ENCODE data around the gene CNTLN.

The CNTLN gene

GRCh38 chr9:17137566-17137965 lies 2.7 kb downstream of the CNTLN start:
- no peak for DNase-seq (ENCODE audit: low read depth)
- in situ Hi-C loops (cut with HindIII; ENCODE audit: low sequenced_read_pairs), result no loop called here
- H3K4me3 ChIP-seq (ENCODE audit: low read depth, low read length), result no peak overlapping the region
- no peak for TF ChIP-seq CTCF (IDR thresholded peaks at IDR 0.05; ENCODE audit: low read depth, low read length, missing control alignments)

GRCh38 chr9:17138503-17138902 lies 3.7 kb downstream of the CNTLN start:
- no peak overlapping the region for H3K4me3 ChIP-seq (ENCODE audit: low read depth, low read length)
- in situ Hi-C loops (cut with HindIII; ENCODE audit: low sequenced_read_pairs), result no loop called here
- no peak for DNase-seq (ENCODE audit: low read depth)
- no peak for TF ChIP-seq CTCF (IDR thresholded peaks at IDR 0.05; ENCODE audit: low read depth, low read length, missing control alignments)

- TF ChIP-seq CTCF (IDR thresholded peaks at IDR 0.05; ENCODE audit: low read depth, low read length, missing control alignments), result no peak
- DNase-seq (ENCODE audit: low read depth), result no peak
- in situ Hi-C loops (cut with HindIII; ENCODE audit: low sequenced_read_pairs), result no loop called here
- H3K4me3 ChIP-seq (ENCODE audit: low read depth, low read length), result no peak overlapping the region
Measured at GRCh38 chr9:17140418-17140817, 5.6 kb downstream of the CNTLN start.

- no peak for DNase-seq (ENCODE audit: low read depth)
- in situ Hi-C loops (cut with HindIII; ENCODE audit: low sequenced_read_pairs), result no loop called here
- no peak overlapping the region for H3K4me3 ChIP-seq (ENCODE audit: low read depth, low read length)
- no peak for TF ChIP-seq CTCF (IDR thresholded peaks at IDR 0.05; ENCODE audit: low read depth, low read length, missing control alignments)
Measured at GRCh38 chr9:17148324-17148723, 13.5 kb downstream of the CNTLN start.

- H3K4me3 ChIP-seq (ENCODE audit: low read depth, low read length), result no peak overlapping the region
- no peak for TF ChIP-seq CTCF (IDR thresholded peaks at IDR 0.05; ENCODE audit: low read depth, low read length, missing control alignments)
- DNase-seq (ENCODE audit: low read depth), result no peak
- in situ Hi-C loops (cut with HindIII; ENCODE audit: low sequenced_read_pairs), result no loop called here
Measured at GRCh38 chr9:17159469-17159868, 24.6 kb downstream of the CNTLN start.

GRCh38 chr9:17160327-17160726 lies 25.5 kb downstream of the CNTLN start:
- no peak overlapping the region for H3K4me3 ChIP-seq (ENCODE audit: low read depth, low read length)
- in situ Hi-C loops (cut with HindIII; ENCODE audit: low sequenced_read_pairs), result no loop called here
- TF ChIP-seq CTCF (IDR thresholded peaks at IDR 0.05; ENCODE audit: low read depth, low read length, missing control alignments), result no peak
- DNase-seq (ENCODE audit: low read depth), result no peak

GRCh38 chr9:17165764-17166163 lies 30.9 kb downstream of the CNTLN start:
- TF ChIP-seq CTCF (IDR thresholded peaks at IDR 0.05; ENCODE audit: low read depth, low read length, missing control alignments), result no peak
- in situ Hi-C loops (cut with HindIII; ENCODE audit: low sequenced_read_pairs), result no loop called here
- DNase-seq (ENCODE audit: low read depth), result no peak
- no peak overlapping the region for H3K4me3 ChIP-seq (ENCODE audit: low read depth, low read length)
